DMS153 (cell line): ENCODE results near the gene JAKMIP1.
A peak's percentile ranks its signal among the peaks of the same experiment; 100 is the strongest.

Source experiments
- DNase-seq: peaks from one replicate; lab custom pipeline; 2025; lab: John Stamatoyannopoulos, UW

JAKMIP1 gene

DNA sequence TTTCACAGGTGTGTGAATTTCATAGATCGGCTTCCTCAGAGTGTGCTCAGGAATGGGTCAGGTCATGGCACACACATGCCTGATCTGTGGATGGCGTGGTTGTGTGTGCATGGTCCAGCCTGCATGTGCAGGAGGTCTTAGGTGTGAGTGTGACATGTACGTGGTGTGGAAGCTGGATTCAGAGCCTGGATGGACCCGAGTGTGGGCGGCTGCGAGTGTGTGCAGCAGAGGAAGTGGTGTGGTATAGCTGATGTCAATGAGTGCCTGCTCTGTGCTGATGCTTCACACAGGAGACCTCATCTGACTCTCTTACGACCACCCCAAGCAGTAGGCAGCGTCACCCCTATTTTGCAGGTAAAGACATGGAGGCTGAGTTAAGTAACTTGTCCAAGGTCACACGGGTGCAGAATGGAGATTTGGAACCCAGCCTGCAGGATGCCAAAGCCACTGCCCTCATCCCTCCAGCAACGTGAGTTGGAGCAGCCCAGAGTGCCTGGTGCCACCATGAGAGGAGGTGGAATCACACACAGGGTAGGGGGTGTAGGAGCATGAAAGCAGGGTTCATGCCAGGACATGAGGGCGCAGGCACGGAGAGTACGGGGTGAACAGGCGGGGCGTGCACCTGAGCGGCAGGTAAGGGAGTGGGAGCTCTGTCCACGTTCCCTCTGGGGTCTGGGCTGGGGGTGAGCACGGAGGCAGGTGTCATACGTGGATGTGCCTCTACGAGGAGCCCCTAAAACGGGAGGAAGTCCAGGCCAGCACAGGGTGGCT is 157.9 kb downstream of the JAKMIP1 start:
- DNase-seq = no peak

DNA sequence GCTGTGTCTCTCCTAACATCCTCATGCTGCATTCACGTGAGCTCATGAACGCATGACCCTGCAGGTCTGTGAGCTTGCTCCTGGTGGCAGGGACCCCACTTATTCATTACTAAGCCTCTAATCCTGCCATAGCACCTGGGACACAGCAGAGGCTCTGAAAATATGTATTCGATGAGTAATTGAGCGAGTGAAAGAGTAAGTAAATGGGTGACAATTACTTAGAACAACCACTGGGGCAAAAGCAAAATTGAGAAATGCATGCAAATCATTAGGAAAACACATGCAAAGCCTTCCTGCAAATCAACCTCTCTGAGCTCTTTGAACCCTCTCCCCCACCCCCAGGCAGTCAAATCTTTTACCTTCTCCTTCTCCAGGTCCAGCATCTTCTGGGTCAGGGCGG is 158.5 kb downstream of the JAKMIP1 start:
- no peak for DNase-seq

- no peak for DNase-seq
Observed at GRCh38 chr4:6038711-6039110, 161.6 kb downstream of the JAKMIP1 start.

GRCh38 chr4:6035786-6036185 is 164.6 kb downstream of the JAKMIP1 start:
- no peak for DNase-seq

DNA sequence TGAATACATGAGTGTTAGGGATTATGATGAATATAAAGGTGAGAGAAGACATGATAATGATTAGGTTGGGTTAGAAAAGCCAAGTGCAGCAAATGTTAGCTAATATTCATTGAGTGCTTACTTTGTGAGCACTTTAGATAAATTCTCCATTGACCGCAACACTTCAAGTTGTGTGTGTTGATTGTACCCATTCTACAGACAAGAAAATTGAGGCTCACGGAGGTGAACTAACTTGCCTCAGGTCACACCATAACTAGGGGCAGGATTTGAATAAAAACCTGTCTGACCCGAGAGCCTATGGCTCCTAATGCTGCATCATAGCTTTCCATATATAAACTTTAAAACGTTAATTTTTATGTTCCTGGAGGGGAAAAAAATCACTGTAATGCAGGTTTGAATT is 167.0 kb downstream of the JAKMIP1 start:
- no peak for DNase-seq

DNA sequence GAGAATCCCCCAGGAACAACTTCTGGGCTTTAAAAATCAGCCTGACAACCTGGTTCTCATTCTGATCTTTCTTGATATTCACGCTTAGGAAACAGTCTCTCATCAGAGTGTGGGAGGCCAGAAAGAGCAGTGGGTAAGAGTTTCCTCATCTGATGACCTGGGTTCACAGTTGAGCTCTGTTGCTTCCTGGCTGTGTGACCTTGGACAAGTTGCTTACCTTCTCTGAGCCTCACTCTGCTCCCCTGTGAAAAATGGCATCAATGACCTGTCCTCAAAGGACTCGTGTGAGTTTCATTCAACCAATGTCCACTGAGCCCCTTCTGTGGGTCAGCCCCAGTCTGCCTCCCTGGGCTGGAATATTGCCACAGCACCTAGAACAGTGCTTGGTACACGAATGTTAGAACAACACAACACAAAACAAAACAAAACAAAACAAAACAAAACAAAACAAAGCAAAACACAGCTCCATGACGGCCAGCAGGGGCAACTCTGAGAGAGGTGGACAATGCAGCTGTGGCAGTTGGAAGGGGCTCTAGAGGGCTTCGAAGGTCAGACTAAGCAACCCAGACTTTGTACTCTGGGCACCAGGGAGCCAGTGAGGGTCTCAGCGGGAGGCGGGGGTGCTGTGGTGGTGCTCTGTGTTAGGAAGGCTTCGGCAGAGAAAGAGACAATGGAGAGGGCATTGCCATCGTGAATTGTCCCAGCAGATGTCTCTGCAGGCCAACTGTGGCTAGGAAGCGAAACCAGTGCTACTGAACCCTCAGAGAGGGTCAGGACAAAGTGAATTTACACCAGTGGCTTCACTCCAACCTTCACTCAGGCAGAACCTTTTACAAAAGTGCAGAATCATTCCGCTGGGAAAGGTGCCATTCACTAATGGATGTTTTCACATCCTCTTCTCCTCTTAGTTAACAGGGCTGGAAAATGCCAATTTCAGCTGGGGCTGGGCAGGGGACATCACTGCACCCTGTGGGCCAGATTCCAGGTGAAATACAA is 167.8 kb downstream of the JAKMIP1 start:
- peak; percentile 50 for DNase-seq

GRCh38 chr4:6031846-6032245 is 168.5 kb downstream of the JAKMIP1 start:
- no peak for DNase-seq

DNA sequence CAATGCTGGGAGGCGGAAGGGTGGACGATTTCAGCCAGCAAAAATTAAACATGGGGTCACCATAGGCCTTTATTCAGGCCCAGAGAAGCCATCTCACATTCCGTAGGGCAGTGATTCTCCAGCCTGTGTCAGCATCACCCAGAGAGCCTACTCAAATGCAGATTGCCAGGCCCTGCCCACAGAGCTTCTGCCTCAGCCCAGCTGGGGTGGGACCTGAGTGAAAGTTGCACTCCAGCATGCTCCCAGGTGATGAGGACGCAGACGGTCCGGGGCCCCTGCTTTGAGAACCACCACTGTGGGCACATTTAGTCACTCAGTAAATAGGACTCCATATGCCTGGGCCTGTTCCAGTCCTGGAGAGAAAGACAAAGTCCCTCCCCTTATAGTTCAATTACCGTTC is 169.7 kb downstream of the JAKMIP1 start:
- DNase-seq = no peak

DNA sequence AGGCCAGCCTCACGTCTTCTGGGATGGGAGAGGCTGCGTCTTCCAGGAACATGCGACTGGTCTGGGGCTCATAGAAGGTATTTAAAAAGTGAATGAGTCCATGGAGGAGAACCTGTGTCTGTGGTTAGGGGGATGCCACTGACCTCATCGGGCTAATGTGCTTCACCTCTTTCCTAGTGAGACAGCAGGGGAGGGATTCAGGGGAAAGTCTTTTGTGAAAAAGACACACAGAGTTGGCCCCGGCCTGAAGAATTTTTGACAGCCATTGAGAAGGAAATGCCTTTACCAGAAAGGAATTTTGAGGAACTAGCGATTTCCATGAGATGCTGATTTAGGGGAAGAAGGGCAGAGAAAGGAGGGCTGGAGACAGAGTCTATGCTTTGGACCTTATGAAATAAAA is 171.1 kb downstream of the JAKMIP1 start:
- no peak for DNase-seq

GRCh38 chr4:6028168-6028567 is 172.2 kb downstream of the JAKMIP1 start:
- no peak for DNase-seq

GRCh38 chr4:6027392-6027791 is 173.0 kb downstream of the JAKMIP1 start:
- DNase-seq = no peak

GRCh38 chr4:6024313-6024960 is 175.9 kb downstream of the JAKMIP1 start:
- no peak for DNase-seq

GRCh38 chr4:6023731-6024130 is 176.6 kb downstream of the JAKMIP1 start:
- DNase-seq = no peak

DNA sequence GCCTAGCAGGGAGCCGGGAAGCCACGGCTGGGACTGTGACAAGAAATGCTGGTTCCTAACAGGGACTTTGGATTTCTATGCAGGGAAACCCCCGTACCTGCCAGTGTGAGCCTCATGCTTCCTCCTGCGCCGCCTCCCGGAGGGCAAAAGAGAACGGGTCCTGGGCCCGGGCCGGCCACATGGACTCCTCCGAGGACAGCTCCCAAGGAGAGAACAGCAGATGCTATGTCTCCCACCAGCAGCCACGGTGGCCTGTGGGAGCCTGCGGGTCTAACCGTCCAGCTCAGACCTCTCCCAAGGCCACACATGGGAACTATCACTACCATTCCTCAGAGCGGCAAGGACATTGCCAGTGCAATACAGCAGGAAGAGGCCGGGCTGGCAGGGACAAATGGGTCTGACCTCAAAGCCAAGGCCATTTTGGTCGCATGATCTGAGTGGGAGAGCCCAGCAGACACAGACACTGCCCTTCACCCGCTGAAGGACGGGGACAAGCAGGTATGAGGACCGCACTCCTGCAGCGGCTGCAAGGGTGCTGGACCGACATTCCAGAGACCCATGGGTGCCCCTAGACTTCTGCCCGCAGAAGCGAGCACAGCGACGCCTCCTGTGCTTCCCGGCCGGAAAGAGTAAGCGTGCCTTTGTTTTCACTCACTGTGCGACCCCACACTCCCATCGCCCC is 177.6 kb downstream of the JAKMIP1 start:
- no peak for DNase-seq

DNA sequence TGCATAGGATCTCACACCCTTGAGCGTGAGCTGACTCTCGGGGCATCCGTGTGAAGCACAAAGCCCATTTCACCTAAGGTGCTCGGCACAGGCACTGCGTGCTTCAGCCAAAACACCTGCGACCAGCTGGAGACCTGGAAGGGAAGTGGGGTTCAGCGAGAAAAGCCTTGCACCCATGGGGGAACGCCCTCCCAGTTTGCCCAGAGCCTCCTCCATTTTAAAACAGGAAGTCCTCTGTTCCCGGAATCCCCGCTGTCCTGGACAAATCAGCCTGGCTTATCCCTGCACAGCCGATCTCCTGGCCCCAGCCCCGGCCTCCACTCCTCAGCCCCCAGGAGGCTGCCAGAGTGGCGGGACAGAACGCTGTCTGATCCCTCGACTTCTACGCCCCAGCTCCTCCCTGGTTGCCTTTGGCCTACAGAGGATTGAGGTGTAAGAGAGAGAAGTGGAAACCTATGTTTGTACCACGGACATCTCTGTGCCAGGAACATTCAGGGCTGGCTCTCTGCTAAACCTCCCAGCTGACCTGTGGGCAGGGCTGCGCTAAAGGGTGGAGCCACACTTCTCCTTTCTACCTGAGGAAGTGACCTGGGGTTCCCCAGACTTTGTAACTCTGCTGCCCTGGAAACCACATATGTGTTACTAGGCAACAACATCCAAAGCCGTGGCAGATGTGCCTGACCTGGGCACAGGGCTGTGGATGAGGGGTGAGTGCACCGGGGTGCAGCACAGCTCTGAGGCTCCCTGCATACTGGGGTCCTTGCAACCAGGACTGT is 178.3 kb downstream of the JAKMIP1 start:
- DNase-seq = no peak

DNA sequence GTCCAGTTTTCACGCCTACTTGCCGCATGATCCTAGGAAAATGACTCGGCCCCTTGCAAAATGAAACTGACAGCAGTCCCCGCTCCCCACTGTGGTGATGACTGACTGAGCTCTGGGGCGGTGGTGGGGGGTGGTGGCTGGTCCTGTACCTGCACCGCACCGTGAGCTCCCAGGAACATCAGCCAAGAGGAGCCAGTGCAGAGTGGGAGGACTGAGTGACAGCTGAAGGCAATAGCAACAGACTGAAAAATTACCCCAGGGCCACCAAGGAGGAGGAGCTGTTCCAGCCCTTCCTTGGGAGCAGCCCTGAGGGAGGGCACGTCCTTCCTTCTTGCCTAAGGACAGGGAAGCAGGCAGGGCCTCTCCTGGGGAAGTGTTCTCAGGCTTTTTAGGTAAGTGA is 179.7 kb downstream of the JAKMIP1 start:
- no peak for DNase-seq

GRCh38 chr4:6019316-6020263 is 180.8 kb downstream of the JAKMIP1 start:
- DNase-seq = no peak

- no peak for DNase-seq
Observed at GRCh38 chr4:6018331-6018730, 182.0 kb downstream of the JAKMIP1 start, which contains the start of gene C4orf50. TSS of gene C4orf50 (minus strand) at chr4:6018431.

- no peak for DNase-seq
Observed at GRCh38 chr4:6017800-6018199, 182.5 kb downstream of the JAKMIP1 start.

GRCh38 chr4:6017030-6017429 is 183.3 kb downstream of the JAKMIP1 start:
- no peak for DNase-seq
